HG03108 (cell line): ENCODE measurements around the gene MAP2.

Experiments
- ATAC-seq: cut with Tn5 transposase; IDR thresholded peaks from one replicate; pipeline ENCODE4 v1.9.1; 2021; ENCODE audit warnings: moderate library complexity; ENCODE audit not compliant: unreplicated experiment

Gene MAP2

DNA sequence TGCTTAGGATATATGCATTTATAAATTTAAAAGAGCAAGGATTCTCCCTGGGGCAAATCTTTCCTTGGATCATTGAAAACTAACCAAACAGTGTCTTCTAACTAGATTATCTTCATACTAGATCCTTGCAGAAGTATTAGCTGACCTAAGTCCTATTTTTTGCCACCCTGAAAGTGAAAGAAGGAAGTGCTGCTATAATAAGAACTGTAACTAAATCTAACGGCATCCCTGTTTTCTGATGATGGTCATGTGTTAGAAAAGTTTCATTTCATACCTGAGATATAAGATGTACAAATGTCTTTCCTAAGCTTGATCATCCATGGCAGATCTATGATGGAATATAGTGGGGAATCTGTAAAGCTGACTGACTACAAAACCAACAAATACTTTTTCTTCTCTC lies 102.7 kb downstream of the MAP2 start:
- no peak for ATAC-seq

DNA sequence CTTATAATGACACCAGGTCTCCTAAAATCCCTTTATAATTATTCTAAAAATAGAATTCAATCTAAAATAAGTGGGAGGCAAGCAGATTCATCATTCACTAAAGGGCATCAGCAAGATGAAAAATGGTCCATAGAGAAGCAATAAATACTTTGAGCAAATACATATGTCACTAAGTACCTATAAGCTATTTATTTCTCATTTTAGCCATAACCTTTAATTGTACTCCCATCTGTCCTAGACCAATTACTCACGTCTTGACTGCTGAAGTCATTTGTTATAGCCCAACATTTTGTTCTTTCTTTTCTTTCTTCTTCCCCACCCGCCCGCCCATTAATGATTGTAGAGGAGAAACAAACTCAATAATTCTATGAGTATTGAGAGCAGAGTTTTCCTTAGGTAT lies 105.7 kb downstream of the MAP2 start:
- ATAC-seq: no peak

DNA sequence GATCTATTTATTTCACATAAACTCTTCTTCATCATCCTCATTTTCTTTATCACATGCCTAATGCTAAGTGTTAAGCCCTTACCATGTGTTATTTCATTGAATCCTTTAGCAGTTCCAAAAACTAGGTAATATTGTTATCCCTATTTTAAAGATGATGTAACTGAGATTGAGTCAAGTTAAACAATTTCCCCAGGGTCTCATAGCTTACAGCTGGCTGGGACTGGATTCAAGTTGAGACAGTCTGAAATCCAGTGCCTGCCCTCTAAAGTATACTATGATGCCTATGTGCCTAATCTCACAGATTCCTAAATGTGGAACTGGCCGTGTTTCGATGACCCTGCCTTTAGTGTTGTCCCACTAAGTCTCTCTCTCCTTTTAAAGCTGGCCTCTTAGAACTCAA lies 108.5 kb downstream of the MAP2 start:
- ATAC-seq: no peak

DNA sequence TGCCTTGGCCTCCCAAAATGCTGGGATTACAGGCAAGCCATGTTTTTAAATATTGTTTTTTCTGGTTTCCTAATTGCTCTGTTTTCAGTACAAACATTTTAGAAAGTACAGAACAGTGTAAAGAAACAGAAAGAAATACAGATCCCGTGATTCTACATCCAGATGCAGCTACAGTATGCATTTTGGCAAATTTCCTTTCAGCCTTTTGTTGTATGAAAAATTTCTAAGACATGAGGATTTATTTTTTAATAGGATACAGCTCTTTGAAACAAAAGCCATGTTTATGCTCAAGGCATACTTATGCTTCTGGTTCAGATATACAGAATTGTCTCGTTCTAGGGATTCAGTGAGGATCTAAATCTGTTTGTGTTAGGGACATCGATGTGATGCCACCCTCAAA lies 109.5 kb downstream of the MAP2 start:
- ATAC-seq: no peak

DNA sequence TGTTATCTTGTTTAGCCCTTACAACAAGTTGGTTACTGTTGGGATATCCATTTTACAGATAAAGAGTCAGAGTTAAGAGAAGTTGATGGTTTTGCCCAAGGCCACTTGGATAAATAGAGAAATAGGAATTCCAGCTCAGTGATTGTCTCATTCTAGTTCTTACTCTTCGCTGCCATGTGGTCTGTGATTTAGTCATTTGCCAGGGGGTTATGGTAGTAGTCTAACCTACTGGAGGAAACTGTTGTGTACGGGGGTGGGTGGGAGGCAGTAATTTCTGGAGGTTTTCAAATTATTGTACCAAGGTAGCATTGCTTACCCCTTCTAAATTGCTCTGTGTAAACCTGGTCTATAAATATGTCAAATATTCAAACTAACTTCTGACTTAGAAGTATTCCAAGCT lies 110.4 kb downstream of the MAP2 start:
- ATAC-seq: no peak

DNA sequence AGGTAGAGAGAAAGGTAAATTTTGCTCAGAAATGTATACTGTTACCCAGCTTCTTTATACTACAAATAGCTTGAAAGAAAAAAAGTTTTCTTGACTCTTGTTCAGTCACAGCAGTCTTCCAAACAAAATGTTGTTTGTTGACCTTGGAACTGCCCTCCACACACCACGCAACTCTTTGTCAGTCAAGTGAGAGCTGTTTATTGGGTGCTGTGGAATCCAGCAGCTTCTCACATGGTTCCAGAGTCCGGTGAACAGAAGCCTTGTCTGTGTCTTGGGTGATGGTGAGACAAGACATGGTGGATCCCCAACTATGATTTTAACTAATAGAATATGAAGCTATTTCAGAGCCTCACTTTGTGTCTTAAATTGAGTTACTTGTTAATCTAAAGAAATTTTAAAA lies 112.5 kb downstream of the MAP2 start:
- ATAC-seq: no peak

DNA sequence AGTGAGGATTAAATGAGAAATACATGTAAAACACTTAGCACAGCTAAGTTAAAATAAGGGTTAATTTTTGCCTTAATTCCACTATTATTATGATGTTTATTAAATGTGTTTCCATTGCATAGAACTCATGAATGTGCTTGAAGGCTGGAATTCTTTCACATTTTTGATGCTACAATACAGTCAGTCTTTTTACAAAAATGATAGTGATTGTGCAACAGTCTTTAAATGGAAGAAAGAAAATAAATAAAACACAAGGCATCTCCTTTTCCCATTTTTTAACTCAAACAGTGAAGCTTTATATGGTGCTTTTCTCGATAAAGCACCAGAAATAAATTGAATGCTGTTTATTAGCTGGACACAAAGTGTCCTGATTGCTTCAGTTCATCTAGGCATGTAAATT lies 123.9 kb downstream of the MAP2 start:
- no peak for ATAC-seq

DNA sequence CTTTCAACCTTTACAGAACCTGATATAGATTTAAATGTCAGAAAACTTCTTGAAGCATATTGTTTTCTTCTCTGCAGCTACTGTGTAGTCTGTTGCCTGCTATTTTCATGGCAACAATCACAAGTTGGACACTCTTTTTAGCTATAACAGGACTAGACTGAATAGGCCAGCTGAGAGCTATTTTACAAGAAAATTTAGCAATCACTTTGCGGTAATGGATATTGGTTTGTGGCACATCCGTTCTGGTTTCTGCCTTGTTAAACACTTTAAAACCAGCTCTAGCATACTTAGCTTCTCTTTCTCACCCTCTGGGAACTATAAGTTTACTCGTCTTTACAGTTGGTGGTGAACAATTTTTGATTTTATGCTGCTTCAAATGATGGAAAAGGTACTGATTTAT lies 125.7 kb downstream of the MAP2 start:
- ATAC-seq: no peak

DNA sequence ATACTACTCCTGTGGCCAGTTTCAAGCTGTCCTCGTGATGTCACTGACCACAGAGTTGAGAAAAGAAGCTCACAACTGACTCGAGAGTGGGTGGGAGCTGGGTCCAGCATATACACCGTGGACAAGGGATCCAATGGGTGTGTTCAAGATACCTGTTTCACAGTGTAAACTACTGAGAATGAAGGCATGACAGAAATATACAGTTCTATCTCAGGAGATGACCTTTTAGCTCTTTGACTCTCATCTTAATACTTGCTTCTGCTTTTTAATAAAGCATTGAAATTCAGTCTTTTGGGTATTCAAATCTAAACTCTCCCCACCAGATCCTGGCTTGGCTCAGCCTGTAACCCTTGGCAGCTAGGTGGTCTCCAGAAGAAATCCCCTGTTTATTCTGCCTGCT lies 130.1 kb downstream of the MAP2 start:
- no peak for ATAC-seq

DNA sequence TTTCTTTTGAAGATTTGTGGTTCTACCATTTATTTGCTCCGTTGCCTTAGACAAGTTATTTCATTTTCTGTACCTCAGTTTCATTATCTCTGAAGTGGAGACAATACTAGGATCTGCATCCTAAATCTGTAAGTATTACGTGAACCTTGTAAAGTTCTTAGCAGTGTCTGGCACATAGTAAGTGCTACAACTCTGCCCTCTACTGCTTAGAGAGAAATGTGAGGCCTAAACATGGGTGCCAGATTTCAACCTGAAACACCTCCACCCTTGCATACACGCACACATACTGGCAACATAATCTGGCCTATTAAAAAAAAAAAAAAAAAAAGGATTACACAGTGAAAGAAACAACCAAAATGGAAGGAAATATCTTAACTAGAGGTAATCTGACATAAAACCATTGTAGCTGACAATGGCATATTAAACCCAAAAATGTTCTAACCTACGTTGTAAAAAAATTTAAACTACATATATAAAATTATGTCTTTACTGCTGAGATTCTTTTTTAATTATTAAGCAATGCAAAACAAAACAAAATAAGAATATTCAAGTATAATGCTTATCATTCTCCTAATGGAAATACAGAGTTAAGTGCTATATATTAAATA lies 132.6 kb downstream of the MAP2 start:
- ATAC-seq: peak; percentile 66

DNA sequence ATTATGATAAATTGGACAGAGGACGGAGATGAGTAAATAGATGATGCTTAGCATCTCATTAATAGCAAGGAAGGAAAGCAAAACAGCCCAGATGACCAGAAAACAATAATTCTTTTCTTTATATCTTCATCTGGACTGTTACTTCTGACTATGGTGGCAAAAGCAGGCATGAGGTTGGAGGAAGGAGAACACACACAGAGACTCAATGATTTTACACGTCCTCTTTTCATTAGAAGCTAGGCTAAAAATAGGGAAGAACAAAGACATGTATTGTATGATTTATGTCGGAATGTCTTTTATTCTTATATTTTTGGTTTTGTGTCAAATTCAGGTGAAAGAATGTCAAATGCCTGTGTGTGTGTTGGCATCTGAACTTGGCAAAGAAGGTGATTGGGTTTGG lies 137.1 kb downstream of the MAP2 start:
- no peak for ATAC-seq

DNA sequence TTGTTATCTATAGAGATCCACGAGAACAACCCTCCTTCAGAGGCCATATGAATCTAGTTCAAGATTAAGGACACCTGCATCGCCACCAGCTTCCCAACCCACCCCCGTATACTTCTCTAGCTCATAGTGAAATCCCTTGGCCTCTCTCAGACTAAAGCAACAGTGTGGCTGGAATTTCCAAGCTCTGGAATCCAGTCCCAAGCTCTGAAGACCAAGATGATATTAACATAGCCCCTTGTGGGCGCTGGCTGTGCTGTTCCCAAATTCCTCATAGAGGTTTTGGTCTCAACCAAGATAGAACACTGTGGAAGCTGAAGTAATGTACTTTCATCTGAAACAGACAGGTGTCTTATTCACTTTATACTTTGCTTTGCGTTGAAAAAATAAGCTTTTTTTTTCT lies 139.6 kb downstream of the MAP2 start:
- no peak for ATAC-seq

DNA sequence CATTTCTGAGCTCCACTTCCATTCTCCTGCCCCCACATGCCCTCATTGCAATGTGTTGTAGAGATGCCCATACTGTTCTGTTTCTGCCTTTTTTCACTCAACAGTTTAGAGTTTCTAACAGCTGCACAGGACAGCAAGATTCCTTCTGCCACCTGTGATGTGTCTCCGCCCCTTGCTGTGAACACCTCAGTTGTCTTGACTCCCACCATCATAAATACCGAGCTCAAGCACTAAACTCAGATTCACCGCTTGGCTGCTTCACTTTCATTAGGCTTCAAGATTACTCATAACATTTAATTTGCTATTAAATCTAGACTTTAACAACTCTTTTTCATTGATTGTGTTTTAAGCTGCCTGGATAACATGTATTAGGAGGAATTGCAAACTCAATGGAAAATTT lies 141.0 kb downstream of the MAP2 start:
- no peak for ATAC-seq

DNA sequence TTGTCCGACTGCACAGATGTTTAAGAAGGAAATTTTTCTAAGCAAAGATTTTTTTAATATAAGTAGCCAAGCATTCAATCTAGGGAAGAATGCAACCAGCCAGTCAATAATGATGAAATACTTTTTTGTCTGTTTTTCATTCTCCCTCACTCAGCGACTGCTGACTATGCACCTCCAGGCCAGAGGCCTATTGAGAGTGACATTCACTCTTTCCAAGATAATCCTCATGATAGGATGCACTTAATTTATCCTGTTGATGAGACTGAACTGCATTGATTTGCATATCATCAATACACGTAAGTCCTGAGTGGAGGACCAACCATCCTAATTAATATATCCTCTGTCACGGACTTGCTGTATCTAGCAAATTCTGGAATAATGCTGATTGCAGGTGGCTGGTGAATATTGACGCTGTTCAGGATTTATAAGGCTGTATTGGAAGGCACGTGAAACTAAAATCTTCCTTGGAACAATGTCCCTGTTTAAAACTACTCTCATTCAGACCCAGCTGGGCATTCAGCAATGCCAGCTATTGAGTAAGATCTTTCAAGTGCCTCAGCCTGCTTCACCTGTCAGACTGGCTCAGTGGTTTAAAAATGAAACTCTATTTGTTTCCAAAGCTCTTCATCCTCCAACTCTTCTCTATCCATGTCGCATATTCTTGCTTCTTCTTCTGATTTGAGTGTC lies 142.2 kb downstream of the MAP2 start:
- no peak for ATAC-seq

DNA sequence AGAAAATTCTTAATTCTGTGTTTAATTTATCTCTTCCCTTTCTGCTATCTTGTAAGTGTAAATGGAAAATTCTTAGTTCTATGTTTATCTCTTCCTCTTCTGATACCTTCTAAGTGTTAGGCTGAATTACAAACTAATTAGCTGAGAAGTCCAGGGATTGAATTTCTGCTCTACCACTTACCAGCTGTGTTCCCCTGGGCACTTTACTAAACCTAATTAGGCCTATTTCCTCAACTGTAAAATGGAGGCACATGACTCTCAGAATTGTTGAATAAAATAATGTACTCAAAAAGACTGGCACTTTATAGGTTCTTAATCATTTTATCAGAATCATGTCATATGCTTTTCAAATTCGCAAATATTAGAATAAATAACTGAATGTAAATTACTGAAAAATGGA lies 146.3 kb downstream of the MAP2 start:
- ATAC-seq: no peak

DNA sequence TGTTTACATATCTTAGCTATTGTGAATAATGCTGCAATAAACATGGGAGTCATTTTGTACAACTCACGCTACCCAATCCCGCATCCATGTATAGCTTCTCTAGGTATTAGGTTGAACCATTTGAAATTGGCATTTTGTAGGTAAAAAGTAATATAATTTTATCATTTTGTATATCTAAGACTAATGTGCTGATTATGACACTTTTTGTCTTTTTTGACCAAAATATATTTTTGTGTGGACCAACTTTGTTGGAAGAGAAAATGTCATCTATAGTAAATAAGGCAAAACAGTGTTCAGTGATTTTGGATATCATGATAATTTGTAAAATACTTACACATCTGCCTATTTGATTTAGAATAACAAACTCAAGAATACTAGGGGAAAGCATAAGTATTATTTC lies 150.7 kb downstream of the MAP2 start:
- no peak for ATAC-seq

DNA sequence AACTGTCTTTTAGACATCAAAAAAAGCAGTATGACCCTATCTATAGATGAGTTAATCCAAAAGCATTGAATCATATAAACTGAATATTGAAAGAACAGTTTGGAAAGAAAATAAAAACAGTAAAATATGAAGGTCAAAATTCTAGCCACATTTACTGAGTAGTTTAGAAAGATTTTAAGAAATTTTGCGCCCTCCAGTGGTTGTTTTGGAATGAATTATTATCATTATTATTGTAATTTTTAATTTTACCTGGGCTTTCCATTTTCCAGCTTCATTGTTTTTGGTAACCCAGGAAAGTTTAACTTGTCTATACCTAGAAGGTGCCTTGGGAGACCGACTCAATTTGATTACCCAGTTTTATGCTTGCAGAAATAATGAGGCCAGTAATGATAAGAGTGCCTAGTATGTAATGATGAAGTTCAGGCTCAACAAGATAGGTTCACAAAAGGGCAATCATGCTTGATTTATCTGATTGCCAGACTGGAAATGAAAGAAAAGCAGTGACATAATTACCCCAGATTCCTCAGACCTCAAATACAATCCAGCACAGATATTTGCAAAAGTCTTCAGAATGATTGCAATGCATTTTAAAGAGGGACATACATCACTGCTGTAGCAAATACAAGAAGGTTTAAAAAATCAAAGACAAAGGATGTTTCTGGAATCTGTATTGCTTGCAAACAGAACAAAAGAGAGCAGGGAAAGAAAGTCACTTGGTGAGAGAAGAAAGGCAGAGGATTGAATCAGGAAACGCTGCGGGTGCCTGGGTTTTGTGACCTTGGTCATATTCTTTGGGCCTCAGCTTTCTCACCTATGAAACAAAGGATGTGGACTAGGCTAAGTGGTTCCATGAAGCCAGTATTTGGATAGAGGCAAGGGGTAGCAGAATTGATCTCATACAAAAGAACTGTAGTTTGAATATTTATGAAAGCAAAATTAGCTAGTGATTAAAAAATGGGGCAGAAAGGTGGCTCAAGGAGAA lies 153.8 kb downstream of the MAP2 start:
- no peak for ATAC-seq

DNA sequence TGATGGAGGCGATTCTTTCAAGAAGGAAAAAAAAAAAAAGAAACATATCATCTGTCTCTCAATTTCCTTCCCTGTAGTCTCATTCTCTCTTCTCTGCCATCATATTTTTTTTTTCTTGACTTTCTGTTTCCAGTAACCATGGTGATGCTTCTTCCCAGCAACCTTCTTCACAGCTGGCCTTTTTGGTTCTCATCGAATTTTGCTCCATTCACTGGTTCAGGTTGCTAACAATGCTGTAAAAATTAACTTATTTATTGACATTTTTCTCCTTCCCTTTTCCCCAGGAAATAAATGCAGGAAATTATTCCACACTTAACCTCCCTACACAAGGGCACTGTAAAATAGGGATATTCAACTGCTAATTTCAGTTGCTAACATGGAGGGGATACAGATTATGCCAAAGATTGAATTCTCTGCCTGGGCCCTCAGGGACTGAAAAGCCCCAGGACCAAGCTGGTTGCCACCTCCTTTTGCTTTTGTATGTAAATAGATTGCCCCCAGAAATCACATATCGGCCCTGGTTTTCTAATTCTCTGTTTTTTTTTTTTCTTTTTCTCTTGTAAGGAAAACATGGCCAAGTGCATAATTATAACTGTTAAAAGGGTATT lies 154.7 kb downstream of the MAP2 start:
- ATAC-seq: no peak

DNA sequence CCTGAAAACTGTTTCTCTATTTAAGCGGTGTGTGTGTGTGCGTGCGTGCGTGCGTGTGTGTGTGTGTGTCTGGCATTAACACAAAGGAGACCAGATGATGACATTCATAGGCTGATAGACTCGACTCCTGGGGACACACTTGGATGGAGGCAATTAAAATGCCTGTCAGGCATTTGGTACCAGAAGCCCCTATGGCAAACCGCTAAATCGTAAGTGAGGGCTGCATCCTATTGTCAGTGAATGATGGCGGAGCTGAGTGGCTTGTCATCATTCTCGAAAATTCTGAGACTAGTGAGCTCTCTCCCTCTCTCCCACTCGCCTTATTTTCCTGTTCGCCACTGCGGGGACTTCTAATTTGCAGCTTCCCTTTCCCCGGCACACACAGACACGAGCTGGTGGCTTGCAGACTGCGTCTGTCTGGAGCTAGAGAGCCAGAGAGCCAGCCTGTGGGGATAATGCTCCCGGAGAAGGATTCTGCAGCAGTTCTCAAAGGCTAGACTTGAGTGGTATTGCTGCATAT lies 155.4 kb downstream of the MAP2 start:
- no peak for ATAC-seq

DNA sequence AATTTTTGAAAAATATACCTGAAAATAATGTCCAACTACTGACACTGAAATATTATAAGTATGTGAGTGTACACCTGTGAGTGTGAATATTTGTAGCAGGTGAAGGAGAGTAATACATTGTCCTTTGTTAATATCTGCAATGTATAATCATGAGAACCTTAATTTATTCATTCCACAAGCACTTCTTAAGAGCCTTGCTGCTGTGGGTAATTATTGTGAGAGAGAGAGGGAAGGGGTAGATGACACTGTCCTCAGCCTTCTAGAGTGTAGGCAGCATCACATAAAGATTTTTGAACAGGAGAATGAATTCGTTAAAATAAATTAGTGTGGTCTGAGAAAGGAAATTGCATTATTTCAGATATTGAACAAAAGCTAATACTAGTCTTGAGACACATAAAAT lies 157.2 kb downstream of the MAP2 start:
- ATAC-seq: no peak

DNA sequence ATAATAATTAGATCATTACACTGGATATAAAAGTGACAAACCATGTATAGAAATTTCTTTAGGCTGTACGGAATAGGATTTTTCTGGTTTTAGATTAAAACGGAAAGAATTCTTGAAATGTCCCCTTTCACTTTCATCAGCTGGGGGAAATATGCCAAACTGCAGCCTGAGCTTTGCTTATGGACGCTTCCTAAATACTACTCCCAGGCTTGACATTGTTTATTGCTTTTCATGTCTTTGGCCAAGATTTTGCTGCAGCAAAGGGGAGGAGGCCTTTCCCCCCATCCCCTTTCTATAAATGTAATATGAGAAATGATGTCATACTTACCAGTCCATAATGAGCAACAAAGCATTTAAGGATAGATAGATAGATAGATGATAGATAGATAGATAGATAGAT lies 158.4 kb downstream of the MAP2 start:
- no peak for ATAC-seq
